Transverse colon (tissue), 4 donors: ENCODE data around the gene LDLRAD4.

Source experiments
- POLR2A ChIP-seq: fragments of 450-650 bp; IDR thresholded peaks from one replicate; pipeline ENCODE4 v1.6.1; 2016; ENCODE audit warnings: antibody characterized with exemption, mild to moderate bottlenecking, moderate library complexity
- POLR2AphosphoS5 ChIP-seq, 3 donors: sonication (generic); formaldehyde crosslinking; IDR thresholded peaks; one replicate each; pipeline ENCODE4 v1.6.1; 2016; ENCODE audit warnings: antibody characterized with exemption in 3 of 3
- TF ChIP-seq, protein P1 (sequence below), 5 experiments: fragments of 200-600 bp in 3 of 5; fragments of 450-650 bp in 2 of 5; sonication (generic) in 3 of 5; IDR thresholded peaks; 1 replicate in 2 of 5; 2 replicates in 3 of 5; pipeline ENCODE4 v1.5.1; 2016 to 2017; ENCODE audit warnings: antibody characterized with exemption in 5 of 5, inconsistent platforms in 3 of 5, mild to moderate bottlenecking in 2 of 5, moderate library complexity in 1 of 5

- TF ChIP-seq, protein P1, sequence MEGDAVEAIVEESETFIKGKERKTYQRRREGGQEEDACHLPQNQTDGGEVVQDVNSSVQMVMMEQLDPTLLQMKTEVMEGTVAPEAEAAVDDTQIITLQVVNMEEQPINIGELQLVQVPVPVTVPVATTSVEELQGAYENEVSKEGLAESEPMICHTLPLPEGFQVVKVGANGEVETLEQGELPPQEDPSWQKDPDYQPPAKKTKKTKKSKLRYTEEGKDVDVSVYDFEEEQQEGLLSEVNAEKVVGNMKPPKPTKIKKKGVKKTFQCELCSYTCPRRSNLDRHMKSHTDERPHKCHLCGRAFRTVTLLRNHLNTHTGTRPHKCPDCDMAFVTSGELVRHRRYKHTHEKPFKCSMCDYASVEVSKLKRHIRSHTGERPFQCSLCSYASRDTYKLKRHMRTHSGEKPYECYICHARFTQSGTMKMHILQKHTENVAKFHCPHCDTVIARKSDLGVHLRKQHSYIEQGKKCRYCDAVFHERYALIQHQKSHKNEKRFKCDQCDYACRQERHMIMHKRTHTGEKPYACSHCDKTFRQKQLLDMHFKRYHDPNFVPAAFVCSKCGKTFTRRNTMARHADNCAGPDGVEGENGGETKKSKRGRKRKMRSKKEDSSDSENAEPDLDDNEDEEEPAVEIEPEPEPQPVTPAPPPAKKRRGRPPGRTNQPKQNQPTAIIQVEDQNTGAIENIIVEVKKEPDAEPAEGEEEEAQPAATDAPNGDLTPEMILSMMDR (IDR thresholded peaks at IDR 0.05), result peak in 1 of 5 experiments; percentile 1
- TF ChIP-seq POLR2A (no peak), POLR2AphosphoS5 (IDR thresholded peaks at IDR 0.05) (no peak)
Measured at GRCh38 chr18:13381944-13382365, 163.4 kb downstream of the LDLRAD4 start.
